ENCODE measurements around the gene IFITM5.

IFITM5 gene

DNA sequence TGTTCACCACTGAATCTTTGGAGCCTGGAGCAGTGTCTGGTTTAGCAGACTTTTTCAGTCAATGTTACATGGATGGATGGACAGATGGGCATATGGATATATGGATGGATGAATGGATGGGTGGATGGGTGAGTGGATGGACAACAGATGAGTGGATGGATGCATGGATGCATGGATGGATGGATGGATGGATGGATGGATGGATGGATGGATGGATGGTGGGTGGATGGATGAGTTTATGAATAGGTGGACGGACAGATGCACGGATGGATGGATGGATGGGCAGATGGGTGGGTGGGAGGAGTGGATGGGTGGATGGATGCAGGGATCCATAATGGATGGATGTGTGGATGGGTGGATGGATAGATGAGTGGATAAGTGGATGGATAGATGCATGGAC is 43.5 kb downstream of the IFITM5 start:
- Histone ChIP-seq H3K4me3 (no peak overlapping the region), H4K20me1 (no peaks in the 10 kb centered on the region; the same call in 1 of the 2 replicates), H3K9me3 (no peaks in the 10 kb centered on the region), H3K36me3 (peaks cover 33% of the 10 kb centered on the region), H3K4me2 (no peak overlapping the region), H3K27me3 (no peaks in the 10 kb centered on the region), H3K27ac (no peak overlapping the region), H3K9ac (no peak overlapping the region), H3K4me1 (0 out of 2 replicates have a peak, but pooled peaks cover 6% of the 10 kb centered on the region)
- TF ChIP-seq Cebpa-rat (IDR thresholded peaks at IDR 0.05), result no peak

DNA sequence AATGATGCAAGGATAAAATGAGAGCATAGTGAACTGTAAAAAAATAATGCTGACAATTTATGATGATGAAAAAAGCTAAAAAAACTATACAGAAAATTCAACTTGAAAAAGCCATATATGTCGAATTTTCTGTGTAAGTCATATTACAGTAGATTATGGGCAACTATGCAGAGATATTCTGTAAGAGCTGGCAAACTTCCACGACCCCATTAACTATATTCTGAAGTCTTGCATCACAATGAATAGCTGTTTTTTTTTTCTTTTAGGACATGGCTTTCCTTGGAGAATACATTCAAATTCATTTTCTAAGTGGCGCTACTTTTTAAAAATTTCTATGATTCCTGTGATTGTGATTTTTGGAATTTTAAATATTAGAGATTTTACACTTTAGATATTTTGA is 44.1 kb downstream of the IFITM5 start:
- no peaks in the 10 kb centered on the region; the same call in 1 of the 2 replicates for H4K20me1 ChIP-seq
- H3K4me1 ChIP-seq, result 0 out of 2 replicates have a peak, but pooled peaks cover 6% of the 10 kb centered on the region
- H3K4me2 ChIP-seq, result no peak overlapping the region
- no peak overlapping the region for H3K27ac ChIP-seq
- no peaks in the 10 kb centered on the region for H3K9me3 ChIP-seq
- H3K27me3 ChIP-seq, result no peaks in the 10 kb centered on the region
- no peak overlapping the region for H3K4me3 ChIP-seq
- peaks cover 39% of the 10 kb centered on the region for H3K36me3 ChIP-seq
- TF ChIP-seq Cebpa-rat (IDR thresholded peaks at IDR 0.05), result no peak
- H3K9ac ChIP-seq, result no peak overlapping the region

DNA sequence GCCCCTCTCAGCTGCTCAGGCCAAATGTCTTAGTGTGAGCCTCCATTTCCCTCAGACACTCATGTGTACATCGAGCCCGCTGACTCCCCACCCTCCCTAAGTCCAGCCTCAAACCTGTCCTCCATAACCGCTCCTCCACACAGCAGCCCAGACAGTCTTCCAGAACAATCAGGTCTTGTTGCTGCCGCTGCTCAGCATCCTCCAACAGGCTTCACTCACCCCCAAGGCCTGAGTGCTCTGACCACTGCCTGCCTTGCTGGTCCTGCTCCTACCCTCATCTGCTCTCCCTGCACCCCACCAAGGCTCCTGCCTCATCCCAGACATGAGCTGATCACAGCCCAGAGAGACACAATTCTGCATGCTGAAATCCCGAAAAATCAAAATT is 45.4 kb downstream of the IFITM5 start:
- TF ChIP-seq Cebpa-rat (IDR thresholded peaks at IDR 0.05), result no peak
- Histone ChIP-seq H3K27ac (no peak overlapping the region), H3K36me3 (peaks cover 51% of the 10 kb centered on the region), H3K9ac (no peak overlapping the region), H3K4me2 (no peak overlapping the region), H3K4me1 (0 out of 2 replicates have a peak, but pooled peaks cover 6% of the 10 kb centered on the region), H3K4me3 (no peak overlapping the region), H4K20me1 (no peaks in the 10 kb centered on the region; the same call in 1 of the 2 replicates), H3K27me3 (no peaks in the 10 kb centered on the region), H3K9me3 (no peaks in the 10 kb centered on the region)

DNA sequence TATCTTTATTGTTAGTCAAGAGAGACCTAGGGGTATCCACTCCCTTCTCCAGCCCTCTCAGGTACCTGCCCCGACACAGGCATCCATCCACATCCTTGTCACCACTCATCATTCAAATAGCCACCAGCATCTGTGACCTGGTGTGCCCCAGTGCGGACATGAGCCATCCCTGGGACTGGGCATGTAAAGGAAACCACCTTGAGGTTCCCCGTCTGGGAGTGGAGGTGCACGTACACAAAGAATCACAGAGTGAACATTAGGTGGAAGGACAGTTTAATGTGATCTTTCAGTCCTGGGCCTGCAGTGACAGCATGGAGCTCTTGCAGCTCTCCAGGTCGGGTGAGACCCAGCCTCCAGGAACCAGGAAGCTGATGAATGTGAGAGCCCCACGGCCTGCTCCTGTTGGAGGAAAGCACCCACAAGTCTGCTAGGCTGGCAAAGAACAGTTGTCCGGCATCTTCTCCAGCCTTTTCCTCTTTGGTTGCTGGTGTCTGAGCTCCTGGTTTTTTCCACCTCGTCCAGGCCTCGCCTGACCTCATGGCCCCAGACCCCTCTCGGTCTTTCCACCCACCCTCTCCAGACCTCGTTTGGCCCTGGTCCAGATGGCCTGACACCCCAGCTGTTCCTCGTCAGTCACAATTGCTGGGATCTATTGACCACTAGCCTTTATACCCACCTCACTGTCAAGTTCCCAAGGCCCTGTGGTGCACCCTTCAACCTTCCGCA is 46.0 kb downstream of the IFITM5 start:
- Histone ChIP-seq H3K36me3 (peaks cover 57% of the 10 kb centered on the region), H3K4me2 (no peak overlapping the region), H4K20me1 (no peaks in the 10 kb centered on the region; the same call in 1 of the 2 replicates), H3K9ac (no peak overlapping the region), H3K4me3 (no peak overlapping the region), H3K9me3 (no peaks in the 10 kb centered on the region), H3K27me3 (no peaks in the 10 kb centered on the region), H3K4me1 (0 out of 2 replicates have a peak, but pooled peaks cover 6% of the 10 kb centered on the region), H3K27ac (no peak overlapping the region)
- no peak for TF ChIP-seq Cebpa-rat (IDR thresholded peaks at IDR 0.05)

DNA sequence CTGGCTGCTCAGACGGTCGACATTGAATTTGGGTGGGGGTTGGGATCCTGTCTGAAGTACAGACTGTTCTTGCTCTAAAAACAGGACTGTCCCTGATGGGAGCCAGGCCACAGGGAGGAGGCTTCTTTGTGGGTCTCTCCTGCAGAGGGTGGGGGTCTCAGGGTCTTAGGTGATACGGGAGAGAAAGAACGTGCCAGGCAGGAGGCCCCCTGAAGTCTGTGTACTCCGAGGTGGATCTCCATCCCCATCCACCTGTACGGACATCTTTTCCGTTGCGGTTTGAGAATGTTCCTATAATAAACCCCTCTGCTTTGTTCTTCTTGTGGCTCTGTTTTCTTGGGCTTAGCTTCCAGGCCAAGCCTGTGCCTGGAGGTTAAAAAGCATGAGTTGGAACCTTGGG is 46.7 kb downstream of the IFITM5 start:
- Histone ChIP-seq H3K4me2 (no peak overlapping the region), H4K20me1 (no peaks in the 10 kb centered on the region; the same call in 1 of the 2 replicates), H3K9me3 (no peaks in the 10 kb centered on the region), H3K9ac (no peak overlapping the region), H3K4me1 (0 out of 2 replicates have a peak, but pooled peaks cover 6% of the 10 kb centered on the region), H3K27me3 (no peaks in the 10 kb centered on the region), H3K27ac (no peak overlapping the region), H3K4me3 (no peak overlapping the region), H3K36me3 (peaks cover 63% of the 10 kb centered on the region)
- TF ChIP-seq Cebpa-rat (IDR thresholded peaks at IDR 0.05), result no peak

DNA sequence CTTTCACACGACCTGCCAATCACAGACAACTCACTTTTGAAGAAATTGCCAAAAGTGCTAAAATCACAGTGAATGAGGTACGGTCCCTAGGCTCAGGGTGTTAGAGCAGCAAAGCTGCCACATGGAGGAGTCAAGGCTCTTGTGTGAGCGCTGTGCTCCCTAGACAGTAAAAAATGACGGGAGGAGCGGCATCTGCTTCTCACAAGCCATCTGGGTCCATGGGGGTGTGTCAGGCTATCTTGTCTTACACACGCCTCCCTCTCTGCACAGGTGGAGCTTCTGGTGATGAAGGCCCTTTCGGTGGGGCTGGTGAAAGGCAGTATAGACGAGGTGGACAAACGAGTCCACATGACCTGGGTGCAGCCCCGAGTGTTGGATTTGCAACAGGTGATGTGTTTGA is 47.8 kb downstream of the IFITM5 start:
- TF ChIP-seq Cebpa-rat (IDR thresholded peaks at IDR 0.05), result no peak
- Histone ChIP-seq H3K4me1 (no peaks in the 10 kb centered on the region), H3K36me3 (peaks cover 74% of the 10 kb centered on the region), H3K4me2 (no peak overlapping the region), H3K27me3 (no peaks in the 10 kb centered on the region), H3K9me3 (no peaks in the 10 kb centered on the region), H4K20me1 (no peaks in the 10 kb centered on the region; the same call in 1 of the 2 replicates), H3K4me3 (no peak overlapping the region), H3K9ac (no peak overlapping the region), H3K27ac (no peak overlapping the region)

- no peak overlapping the region for H3K4me3 ChIP-seq
- no peaks in the 10 kb centered on the region; the same call in 1 of the 2 replicates for H4K20me1 ChIP-seq
- no peak overlapping the region for H3K27ac ChIP-seq
- TF ChIP-seq Cebpa-rat (IDR thresholded peaks at IDR 0.05), result no peak
- no peaks in the 10 kb centered on the region for H3K27me3 ChIP-seq
- H3K4me2 ChIP-seq, result no peak overlapping the region
- H3K9me3 ChIP-seq, result no peaks in the 10 kb centered on the region
- no peaks in the 10 kb centered on the region for H3K4me1 ChIP-seq
- H3K9ac ChIP-seq, result 0 out of 2 replicates have a peak overlapping the region, but pooled peaks have one; percentile 53
- peaks cover 82% of the 10 kb centered on the region for H3K36me3 ChIP-seq
Measured at GRCh38 chr11:250740-251299, 48.5 kb downstream of the IFITM5 start.

- no peak overlapping the region for H3K27ac ChIP-seq
- no peaks in the 10 kb centered on the region for H3K9me3 ChIP-seq
- no peaks in the 10 kb centered on the region; the same call in 1 of the 2 replicates for H4K20me1 ChIP-seq
- peak overlapping the region; percentile 53; the same call in 1 of the 2 replicates for H3K9ac ChIP-seq
- H3K4me2 ChIP-seq, result no peak overlapping the region
- H3K27me3 ChIP-seq, result no peaks in the 10 kb centered on the region
- H3K4me3 ChIP-seq, result no peak overlapping the region
- no peaks in the 10 kb centered on the region for H3K4me1 ChIP-seq
- no peak for TF ChIP-seq Cebpa-rat (IDR thresholded peaks at IDR 0.05)
- H3K36me3 ChIP-seq, result peaks cover 87% of the 10 kb centered on the region
Measured at GRCh38 chr11:250274-250673, 49.1 kb downstream of the IFITM5 start.

DNA sequence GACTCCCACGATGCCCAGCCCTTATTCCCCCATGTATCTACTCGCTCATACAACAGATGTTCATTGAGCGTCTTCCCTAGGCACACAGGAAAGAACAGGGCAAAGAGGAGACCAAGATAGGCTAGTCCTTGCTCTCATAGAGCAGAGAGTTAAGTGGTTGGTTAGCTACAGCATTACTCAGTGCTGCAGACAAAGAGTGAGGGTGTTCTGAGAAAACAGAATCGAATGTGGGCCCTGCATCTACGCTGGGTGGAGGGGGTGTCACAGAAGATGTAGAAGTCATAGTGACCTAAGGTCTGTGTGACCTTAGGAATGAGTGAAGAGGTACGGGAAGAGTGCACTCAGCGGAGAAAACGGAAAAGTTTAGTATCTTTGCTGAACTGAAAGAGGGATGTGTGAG is 50.3 kb downstream of the IFITM5 start:
- Histone ChIP-seq H3K4me2 (no peak overlapping the region), H3K27me3 (no peaks in the 10 kb centered on the region), H3K36me3 (peaks cover 99% of the 10 kb centered on the region), H3K4me3 (no peak overlapping the region), H3K27ac (no peak overlapping the region), H3K4me1 (no peaks in the 10 kb centered on the region), H3K9ac (0 out of 2 replicates have a peak overlapping the region, but pooled peaks have one; percentile 18), H4K20me1 (no peaks in the 10 kb centered on the region; the same call in 1 of the 2 replicates), H3K9me3 (no peaks in the 10 kb centered on the region)
- TF ChIP-seq Cebpa-rat (IDR thresholded peaks at IDR 0.05), result no peak

Measured in BLaER1 (cell line).